Ovary (tissue), 9 donors: ENCODE measurements around the gene SLC22A23. TPM values are rescaled to one million over a fixed set of nuclear protein-coding genes. Genes with fewer than 3 reads are reported as not detected.

ENCODE experiments used
- DNase-seq, 5 donors: peaks; one replicate each; pipeline ENCODE4 v3.0.0-alpha.2; 2019 to 2020
- H3K27ac ChIP-seq, 2 donors: fragments of 200-600 bp; one replicate each; pipeline versions ENCODE4 v1.5.1 to v1.8.0; 2019 to 2022
- H3K27me3 ChIP-seq: fragments of 200-600 bp; one replicate; pipeline ENCODE4 v1.8.0; 2022
- H3K36me3 ChIP-seq: fragments of 200-600 bp; sonication (generic); one replicate; pipeline ENCODE4 v1.5.1; 2019
- H3K4me1 ChIP-seq: one replicate; pipeline ENCODE4 v1.8.1; 2013; ENCODE audit warnings: mild to moderate bottlenecking, moderate library complexity; ENCODE audit not compliant: insufficient read depth
- H3K4me3 ChIP-seq: fragments of 200-600 bp; sonication (generic); one replicate; pipeline ENCODE4 v1.5.1; 2017
- H3K9me3 ChIP-seq, 2 donors: fragments of 200-600 bp in 1 of 2; sonication (generic) in 1 of 2; one replicate each; pipeline versions ENCODE4 v1.5.1 to v1.8.1; 2013 to 2019; ENCODE audit warnings: mild to moderate bottlenecking in 1 of 2, moderate library complexity in 1 of 2
- CTCF ChIP-seq, 3 donors: fragments of 450-650 bp in 2 of 3; fragments of 200-600 bp in 1 of 3; IDR thresholded peaks; one replicate each; pipeline versions ENCODE4 v1.5.1 to v1.8.0; 2016 to 2022; ENCODE audit warnings: antibody characterized with exemption in 3 of 3, mild to moderate bottlenecking in 1 of 3
- EP300 ChIP-seq: sonication (generic); formaldehyde crosslinking; IDR thresholded peaks from one replicate; pipeline ENCODE4 v1.6.1; 2017; ENCODE audit warnings: antibody characterized with exemption
- POLR2A ChIP-seq: fragments of 450-650 bp; IDR thresholded peaks from one replicate; pipeline ENCODE4 v1.6.1; 2017; ENCODE audit warnings: antibody characterized with exemption, mild to moderate bottlenecking, moderate library complexity
- WGBS, 3 donors: extraction: QIAGEN DNeasy Blood & Tissue Kit in 1 of 3; methylation state at CpG; one replicate each; pipeline versions ENCODE4 v1.1.5 to v1.1.7; 2013 to 2017; 5-methylcytosine and 5-hydroxymethylcytosine counted together
- intact Hi-C, 4 donors: fragments of 100-400 bp; cut with DNase I; formaldehyde crosslinking; loops; one replicate each; pipeline versions ENCODE4 v1.11.0 to v1.15.1; 2022 to 2023
- polyA plus RNA-seq, 2 donors: library from polyadenylated mRNA; stranded (reverse); fragments of 200-250 nt in 1 of 2; fragments of 350-450 nt in 1 of 2; fragmentation: Illumina TruSeq in 1 of 2; extraction: RNeasy Lipid Tissue Mini Kit (QIAGEN cat#74804) in 1 of 2; gene quantifications; one replicate each; pipeline ENCODE4 v1.2.3, GENCODE V29; 2013 to 2014
- total RNA-seq, 7 donors: library from RNA; depleted of rRNA in 2 of 7; stranded (reverse); fragments of >200 nt in 2 of 7; fragmentation: NEBNext Ultra II Directional in 3 of 7; extraction: Animal tissue kit (Norgen Biotek cat#: 25700) in 3 of 7; gene quantifications; one replicate each; pipeline versions ENCODE4 v1.1.0 to v1.2.4, GENCODE V29; 2016 to 2023
- donor health status: DM: no; HTN: no; CAD: no; lungs with moderate emphysema.
- donor health status: DM: no; HTN: no; CAD: no.
- donor health status: Bipolar disorder and iron deficiency.
- donor health status: DM: yes; HTN: yes; CAD: no.
- donor health status: DM: no; HTN: no; CAD: no.
- donor health status: DM: yes; HTN: yes; CAD: no.

Gene SLC22A23
- total and polyA plus RNA-seq, 9 donors: 2.3 to 31.0 (median 5.2) TPM

GRCh38 chr6:3226042-3226441, 230.8 kb downstream of the SLC22A23 start:
- Histone ChIP-seq H3K4me3 (no peak overlapping the region), H3K27me3 (peaks cover 2% of the 10 kb centered on the region), H3K27ac (no peak overlapping the region), H3K9me3 (no peaks in the 10 kb centered on the region), H3K4me1 (peaks cover 9% of the 10 kb centered on the region), H3K36me3 (no peaks in the 10 kb centered on the region)
- DNase-seq: no peak
- TF ChIP-seq POLR2A (no peak), EP300 (no peak)
- WGBS, 3 donors: 90 to 93% (median 93%) methylated on average over 10 of the region's 10 CpGs
- intact Hi-C loops: no loop called here

- H3K4me3 ChIP-seq: no peak overlapping the region
- DNase-seq: no peak
- intact Hi-C loops: no loop called here
- H3K36me3 ChIP-seq: no peaks in the 10 kb centered on the region
- H3K4me1 ChIP-seq: peaks cover 3% of the 10 kb centered on the region
- H3K27ac ChIP-seq: no peak overlapping the region
- TF ChIP-seq CTCF (IDR thresholded peaks at IDR 0.05): no peak
- TF ChIP-seq EP300: no peak
- TF ChIP-seq POLR2A: no peak
- no peaks in the 10 kb centered on the region for H3K9me3 ChIP-seq
- WGBS, 3 donors: 72 to 75% (median 74%) methylated on average over 4 of the region's 4 CpGs
- H3K27me3 ChIP-seq: no peaks in the 10 kb centered on the region
Measured at GRCh38 chr6:3222506-3223038, 234.3 kb downstream of the SLC22A23 start.

GRCh38 chr6:3221578-3221977, 235.3 kb downstream of the SLC22A23 start:
- Histone ChIP-seq H3K4me1 (no peaks in the 10 kb centered on the region), H3K4me3 (no peak overlapping the region), H3K36me3 (no peaks in the 10 kb centered on the region), H3K27me3 (no peaks in the 10 kb centered on the region), H3K27ac (no peak overlapping the region), H3K9me3 (no peaks in the 10 kb centered on the region)
- intact Hi-C loops: no loop called here
- 87 to 90% (median 89%) methylated on average over 4 of the region's 4 CpGs for WGBS, 3 donors
- TF ChIP-seq CTCF (IDR thresholded peaks at IDR 0.05) (no peak), EP300 (no peak), POLR2A (no peak)
- no peak for DNase-seq

GRCh38 chr6:3220366-3220765, 236.5 kb downstream of the SLC22A23 start:
- Histone ChIP-seq H3K4me3 (no peak overlapping the region), H3K36me3 (no peaks in the 10 kb centered on the region), H3K27ac (no peak overlapping the region), H3K27me3 (no peaks in the 10 kb centered on the region), H3K9me3 (no peaks in the 10 kb centered on the region), H3K4me1 (no peaks in the 10 kb centered on the region)
- no peak for DNase-seq
- intact Hi-C loops: no loop called here
- no peak for TF ChIP-seq CTCF (IDR thresholded peaks at IDR 0.05)
- 85 to 94% (median 86%) methylated on average over 2 of the region's 2 CpGs for WGBS, 3 donors

Other genes starting within 250 kb of the SLC22A23 start
- 1 to 10 TPM in 5 of 7 donors, under 1 TPM in 2; 0.73 to 3.6 (median 1.7) TPM for gene TUBB2B, start 229.4 kb downstream of the SLC22A23 start, total RNA-seq
- under 1 TPM; 0.67 to 0.81 TPM for gene TUBB2B, start 229.4 kb downstream of the SLC22A23 start, polyA plus RNA-seq
- 10 to 100 TPM; 13.9 to 24.3 (median 22.7) TPM for gene PSMG4, start 198.1 kb downstream of the SLC22A23 start, total RNA-seq
- 10 to 100 TPM in 1 of 2 donors, 1 to 10 TPM in 1; 8.5 to 34.8 TPM for gene PSMG4, start 198.1 kb downstream of the SLC22A23 start, polyA plus RNA-seq